ENCODE data around the gene TFAP2B. TPM values are rescaled to one million over a fixed set of nuclear protein-coding genes. Genes with fewer than 3 reads are reported as not detected.
A peak's percentile ranks its signal among the peaks of the same experiment; 100 is the strongest.

The TFAP2B gene
- total RNA-seq, 1 donor from 2014 or later = not detected

GRCh38 chr6:50849796-50850180 is 31.1 kb downstream of the TFAP2B start:
- TF ChIP-seq CTCF (IDR thresholded peaks at IDR 0.05) = no peak
- intact Hi-C loops (cut with DNase I) = no loop called here
- Histone ChIP-seq H3K4me1 (no peaks in the 10 kb centered on the region), H3K36me3 (no peaks in the 10 kb centered on the region), H3K4me3 (peak overlapping the region in 1 of 2 donors; percentile 28), H3K9me3 (no peaks in the 10 kb centered on the region), H3K27me3 (peaks cover 6% of the 10 kb centered on the region), H3K27ac (no peak overlapping the region)
- no peak for DNase-seq (ENCODE audit: low spot score in 2 of 2)

DNA sequence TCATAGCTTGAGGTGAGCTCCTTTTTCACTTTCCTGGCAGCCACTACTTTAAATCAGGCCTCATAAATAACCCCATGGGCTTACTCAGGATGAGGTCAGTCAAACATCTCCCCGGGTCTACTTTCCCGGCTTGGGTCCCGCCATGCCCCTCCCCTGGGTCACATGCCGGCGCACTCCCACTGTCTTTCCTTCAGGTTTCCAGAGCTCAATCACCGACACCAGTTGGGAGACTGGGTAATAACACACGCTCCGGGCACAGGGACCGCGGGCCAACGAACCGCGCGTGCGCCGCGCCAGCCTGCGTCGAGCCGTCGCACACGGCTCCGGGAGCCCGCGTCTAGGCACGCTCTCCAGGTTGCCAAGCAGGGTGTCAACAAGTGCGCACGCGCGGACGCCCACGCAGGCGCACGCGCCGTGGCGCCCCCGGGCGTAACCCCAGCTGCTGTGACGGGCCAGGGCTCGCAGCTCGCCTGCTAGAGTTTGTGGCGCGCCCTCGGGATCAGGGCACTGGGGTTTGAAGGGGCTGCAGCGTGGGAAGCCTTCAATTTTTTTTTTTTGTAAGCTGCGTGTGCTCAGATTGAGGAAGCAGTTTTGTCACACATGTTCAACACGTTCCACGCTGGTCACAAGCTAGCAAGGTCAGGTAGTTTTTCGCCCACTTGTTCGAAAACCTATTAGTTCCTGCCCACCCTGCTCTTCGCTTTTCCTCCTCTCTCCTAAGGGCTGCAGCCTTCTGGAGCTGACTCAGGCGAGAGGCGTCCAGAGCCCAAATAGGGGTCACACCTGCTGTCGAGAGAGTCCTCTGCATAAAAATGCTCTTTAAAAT is 31.8 kb downstream of the TFAP2B start:
- no peaks in the 10 kb centered on the region for H3K4me1 ChIP-seq
- intact Hi-C loops (cut with DNase I) = no loop called here
- no peak for DNase-seq (ENCODE audit: low spot score in 2 of 2)
- no peaks in the 10 kb centered on the region for H3K9me3 ChIP-seq
- peak overlapping the region in 1 of 2 donors; percentile 28 for H3K4me3 ChIP-seq
- no peak overlapping the region for H3K27ac ChIP-seq
- peaks cover 6% of the 10 kb centered on the region for H3K27me3 ChIP-seq
- no peak for TF ChIP-seq CTCF (IDR thresholded peaks at IDR 0.05)
- H3K36me3 ChIP-seq = no peaks in the 10 kb centered on the region

- Histone ChIP-seq H3K27ac (no peak overlapping the region), H3K9me3 (no peaks in the 10 kb centered on the region), H3K4me3 (no peak overlapping the region), H3K27me3 (peaks cover 6% of the 10 kb centered on the region), H3K4me1 (no peaks in the 10 kb centered on the region), H3K36me3 (no peaks in the 10 kb centered on the region)
- no peak for DNase-seq (ENCODE audit: low spot score in 2 of 2)
- TF ChIP-seq CTCF (IDR thresholded peaks at IDR 0.05) = no peak
- intact Hi-C loops (cut with DNase I) = no loop called here
Measured at GRCh38 chr6:50851049-50851845, 32.6 kb downstream of the TFAP2B start.

GRCh38 chr6:50853939-50854338 is 35.3 kb downstream of the TFAP2B start:
- no peak overlapping the region for H3K27ac ChIP-seq
- intact Hi-C loops (cut with DNase I) = no loop called here
- H3K4me3 ChIP-seq = no peak overlapping the region
- H3K27me3 ChIP-seq = peaks cover 6% of the 10 kb centered on the region
- no peaks in the 10 kb centered on the region for H3K4me1 ChIP-seq
- H3K9me3 ChIP-seq = no peaks in the 10 kb centered on the region
- H3K36me3 ChIP-seq = no peaks in the 10 kb centered on the region
- no peak for TF ChIP-seq CTCF (IDR thresholded peaks at IDR 0.05)
- DNase-seq (ENCODE audit: low spot score in 2 of 2) = no peak

DNA sequence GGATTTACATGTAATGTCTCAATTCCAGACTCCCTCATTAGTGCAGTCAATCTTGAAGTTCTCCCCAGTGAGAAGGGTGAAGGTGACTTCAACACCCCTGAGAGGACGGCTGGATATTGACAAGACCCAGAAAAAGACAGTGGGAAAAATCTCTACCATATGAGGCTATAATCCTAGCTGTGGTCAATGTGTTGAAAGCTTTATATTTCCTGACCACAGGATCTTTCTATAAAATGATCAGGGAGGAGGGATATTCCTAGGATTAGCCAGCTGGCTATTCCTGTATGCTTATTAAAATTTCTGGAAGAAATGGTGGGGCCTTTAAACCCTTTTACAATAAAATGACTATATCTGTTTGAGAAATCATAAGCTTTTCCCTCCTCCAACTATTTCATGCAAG is 43.0 kb downstream of the TFAP2B start:
- Histone ChIP-seq H3K4me1 (no peaks in the 10 kb centered on the region), H3K27me3 (no peaks in the 10 kb centered on the region), H3K36me3 (no peaks in the 10 kb centered on the region), H3K4me3 (no peak overlapping the region), H3K9me3 (no peaks in the 10 kb centered on the region), H3K27ac (no peak overlapping the region)
- no peak for TF ChIP-seq CTCF (IDR thresholded peaks at IDR 0.05)
- intact Hi-C loops (cut with DNase I) = no loop called here
- no peak for DNase-seq (ENCODE audit: low spot score in 2 of 2)

Data from ascending aorta (tissue), 2 donors.